Measurements from ENCODE around the gene ZNF845. TPM values are rescaled to one million over a fixed set of nuclear protein-coding genes. Genes with fewer than 3 reads are reported as not detected.

The ZNF845 gene
- total and polyA plus RNA-seq, 2 of the 4 experiments (the other 2 are of a cell fraction) = 1.2 to 9.5 TPM

DNA sequence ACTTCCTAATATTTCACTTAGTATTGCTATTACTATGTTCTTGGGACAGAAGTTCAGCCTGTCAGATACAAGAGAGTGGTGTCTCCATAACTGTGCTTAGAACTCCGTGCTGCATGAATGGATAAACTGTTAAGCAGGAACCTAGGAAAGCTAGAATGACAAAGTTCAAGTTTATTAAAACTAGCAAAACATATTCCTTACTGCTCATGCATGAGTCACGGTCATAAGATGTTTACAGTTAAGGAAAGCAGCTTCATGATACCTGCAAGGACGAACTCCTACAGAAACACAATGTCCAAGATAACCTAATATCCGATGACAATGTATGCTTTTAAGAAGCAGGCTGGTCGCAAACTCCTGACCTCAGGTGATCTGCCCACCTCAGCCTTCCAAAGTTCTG is 55.4 kb downstream of the ZNF845 start:
- 0 out of 2 replicates have a peak, but pooled peaks cover 3% of the 10 kb centered on the region for H3K36me3 ChIP-seq (ENCODE audit: control insufficient read depth, insufficient read depth, low read length)
- no peak overlapping the region for H3K4ac ChIP-seq (ENCODE audit: low read depth, low read length)
- no peak overlapping the region for H3K56ac ChIP-seq (ENCODE audit: extremely low read depth, insufficient read depth, low read length)
- no peak overlapping the region for H2BK120ac ChIP-seq (ENCODE audit: low read depth, low read length)
- H4K20me1 ChIP-seq (ENCODE audit: insufficient read depth, low read length) = no peaks in the 10 kb centered on the region
- H3K18ac ChIP-seq (ENCODE audit: low read depth, low read length) = no peak overlapping the region
- H3K9me3 ChIP-seq (ENCODE audit: control insufficient read depth, insufficient read depth, low read length) = peaks cover 11% of the 10 kb centered on the region
- intact Hi-C loops (cut with micrococcal nuclease) (no loop called here), dilution Hi-C loops (cut with HindIII; ENCODE audit: low sequenced_read_pairs, unreplicated experiment) (no loop called here), in situ Hi-C loops (cut with MboI; ENCODE audit: low sequenced_read_pairs) (no loop called here)
- 88% methylated on average over 3 of the region's 5 CpGs; no CpG with 5 or more reads in 1 of the 2 experiments for WGBS, 2 experiments (ENCODE audit: extremely low coverage in 2 of 2, insufficient read length in 1 of 2)
- no peak overlapping the region for H2BK20ac ChIP-seq (ENCODE audit: low read depth, low read length)
- TF ChIP-seq MAZ (IDR thresholded peaks at IDR 0.05; ENCODE audit: borderline replicate concordance, low read depth, low read length) = no peak
- H3K4me1 ChIP-seq (ENCODE audit: control insufficient read depth, insufficient read depth, low read length) = no peaks in the 10 kb centered on the region
- no peak overlapping the region for H2AK5ac ChIP-seq (ENCODE audit: low read depth, low read length)
- CTCF ChIA-PET = no interaction called here
- no peak overlapping the region for H3K14ac ChIP-seq (replicated peaks; ENCODE audit: low read depth, low read length)
- no peaks in the 10 kb centered on the region for H3K9me1 ChIP-seq (ENCODE audit: insufficient read depth, low read length)
- H3K79me1 ChIP-seq (ENCODE audit: low read depth in 1 of 2, low read length in 2 of 2) = no peaks in the 10 kb centered on the region
- no peak overlapping the region for H4K91ac ChIP-seq (ENCODE audit: insufficient read depth, low read depth, low read length)
- H2AFZ ChIP-seq (replicated peaks; ENCODE audit: low read length, poor library complexity) = no peak overlapping the region
- H3K27me3 ChIP-seq (ENCODE audit: control insufficient read depth, insufficient read depth, low read length) = no peaks in the 10 kb centered on the region
- no peak overlapping the region for H3K4me3 ChIP-seq (ENCODE audit: insufficient read depth, low read depth, low read length)
- DNase-seq = peak; percentile 44
- no peak overlapping the region for H3K27ac ChIP-seq (ENCODE audit: insufficient read depth, low read length)
- H2BK5ac ChIP-seq (ENCODE audit: low read depth, low read length, poor library complexity, severe bottlenecking) = no peak overlapping the region
- no peak overlapping the region for H2BK15ac ChIP-seq (ENCODE audit: low read depth, low read length)
- POLR2A ChIA-PET (ENCODE audit: unreplicated experiment) = no interaction called here
- H3K9ac ChIP-seq (ENCODE audit: low read depth, low read length) = no peak overlapping the region
- ATAC-seq (ENCODE audit: low read depth) = peak; percentile 57
- no peak overlapping the region for H4K8ac ChIP-seq (ENCODE audit: low read depth in 2 of 2, low read length in 2 of 2)
- no peak overlapping the region for H4K5ac ChIP-seq (ENCODE audit: low read depth, low read length)
- BruUV-seq (replicated peaks) = no TSS peak
- no peak overlapping the region for H2AK9ac ChIP-seq (replicated peaks; ENCODE audit: low read depth, low read length, poor library complexity)
- no peak overlapping the region for H3K23ac ChIP-seq (ENCODE audit: low read depth, low read length)
- H3K4me2 ChIP-seq (ENCODE audit: low read depth, low read length) = no peak overlapping the region
